GM18868 (cell line): ENCODE measurements around the gene CES4A.
"Not testable (repeated sequence)": the region's sequence is repeated elsewhere in the genome, so short reads cannot be mapped to it uniquely, and the experiment has no call there.

Experiments
- ATAC-seq: cut with Tn5 transposase; IDR thresholded peaks from one replicate; pipeline ENCODE4 v1.9.1; 2021; ENCODE audit warnings: mild to moderate bottlenecking, moderate library complexity; ENCODE audit not compliant: unreplicated experiment

Gene CES4A

DNA sequence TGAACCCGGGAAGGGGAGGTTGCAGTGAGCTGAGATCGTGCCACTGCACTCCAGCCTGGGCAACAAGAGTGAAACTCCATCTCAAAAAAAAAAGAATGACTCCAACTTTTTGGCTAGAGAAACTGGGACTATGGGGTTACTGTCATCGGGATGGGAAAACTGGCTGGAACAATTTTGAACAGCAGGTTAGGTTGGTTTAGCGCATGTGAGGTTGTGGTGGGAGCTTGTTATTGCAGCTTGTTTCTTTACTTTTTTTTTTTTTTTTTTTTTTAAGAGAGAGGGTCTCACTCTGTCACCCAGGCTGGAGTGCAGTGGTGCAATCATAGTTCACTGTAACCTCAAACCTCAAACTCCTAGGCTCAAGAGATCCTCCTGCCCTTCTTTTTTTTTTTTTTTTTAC, 53.1 kb downstream of the CES4A start:
- not testable (repeated sequence) for ATAC-seq

DNA sequence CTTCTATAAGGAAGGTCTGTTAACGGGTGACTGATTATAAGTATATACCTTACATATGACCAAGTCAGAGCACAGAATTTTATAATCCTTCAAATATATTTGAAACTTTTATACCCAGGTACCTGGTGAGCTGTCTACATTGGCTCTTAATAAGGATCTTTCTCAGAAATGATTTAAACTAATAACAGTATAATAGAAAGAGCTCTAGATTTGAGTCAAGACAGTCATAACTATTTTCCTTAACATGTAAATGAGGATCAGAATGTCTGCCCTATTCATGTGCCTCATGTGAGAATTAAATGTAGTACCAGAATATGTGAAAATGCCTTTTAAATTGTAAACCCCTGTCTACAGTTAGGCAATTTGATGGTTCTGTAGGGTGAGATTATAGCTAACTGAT, 55.0 kb downstream of the CES4A start:
- no peak for ATAC-seq

DNA sequence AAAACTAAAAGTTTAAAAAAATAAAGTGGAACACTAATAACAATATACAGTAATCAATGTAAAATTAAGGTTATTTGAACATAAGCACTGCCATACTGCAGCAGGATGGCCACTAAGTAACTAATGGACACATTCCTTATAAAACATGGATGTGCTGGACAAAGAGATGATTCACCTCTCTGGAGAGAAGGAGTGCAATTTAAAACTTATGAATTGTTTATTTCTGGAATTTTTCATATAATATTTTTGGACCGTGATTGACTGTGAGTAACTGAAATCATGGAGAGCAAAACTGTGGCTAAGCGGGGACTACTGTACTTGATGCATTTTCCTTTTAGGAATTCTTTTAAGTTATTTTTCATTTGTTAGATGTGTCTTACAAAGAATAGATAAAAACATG, 62.4 kb downstream of the CES4A start:
- ATAC-seq, result no peak

DNA sequence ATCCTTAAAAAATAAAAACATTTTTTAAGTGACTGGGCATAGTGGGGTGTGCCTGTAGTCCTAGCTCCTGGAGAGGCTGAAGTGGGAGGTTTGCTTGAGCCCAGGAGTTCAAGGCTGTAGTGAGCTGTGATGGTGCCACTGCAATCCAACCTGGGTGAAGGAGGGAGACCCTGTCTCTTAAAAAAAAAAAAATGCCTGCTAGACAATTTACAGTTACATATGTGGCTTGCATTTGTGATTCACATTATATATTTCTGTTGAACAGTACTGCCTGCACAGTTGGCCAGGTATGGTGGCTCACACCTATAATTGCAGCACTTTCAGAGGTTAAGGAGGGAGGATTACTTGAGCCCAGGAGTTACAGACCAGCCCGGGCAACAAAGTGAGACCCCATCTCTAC, 64.0 kb downstream of the CES4A start:
- ATAC-seq, result no peak

DNA sequence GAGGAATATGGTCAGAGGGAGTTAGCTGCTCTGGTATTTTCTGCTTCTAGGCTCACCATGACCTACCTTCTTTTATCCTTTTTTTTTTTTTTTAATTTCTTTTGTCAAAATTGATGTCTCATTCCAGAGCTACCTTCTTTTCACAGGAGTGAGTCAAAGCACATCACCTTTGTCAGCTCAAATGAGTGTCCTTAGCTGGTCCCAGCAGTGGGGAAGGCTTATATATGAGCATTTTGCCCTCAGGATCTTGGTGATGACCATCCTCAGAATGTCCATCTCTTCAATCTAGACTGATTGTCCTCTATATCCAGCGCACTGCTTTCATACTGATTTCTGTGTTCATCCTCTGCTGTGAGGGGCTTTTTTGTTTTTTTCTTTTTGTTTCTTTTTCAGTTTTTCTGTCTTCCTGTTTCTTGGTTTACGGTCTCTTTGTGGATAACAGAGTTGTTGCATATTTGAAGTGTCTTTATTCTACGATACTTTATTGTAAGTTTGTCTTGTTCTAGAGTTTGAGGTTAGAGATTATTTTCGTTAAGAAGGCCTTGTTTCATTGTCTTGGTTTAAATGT, 65.5 kb downstream of the CES4A start:
- ATAC-seq, result no peak

DNA sequence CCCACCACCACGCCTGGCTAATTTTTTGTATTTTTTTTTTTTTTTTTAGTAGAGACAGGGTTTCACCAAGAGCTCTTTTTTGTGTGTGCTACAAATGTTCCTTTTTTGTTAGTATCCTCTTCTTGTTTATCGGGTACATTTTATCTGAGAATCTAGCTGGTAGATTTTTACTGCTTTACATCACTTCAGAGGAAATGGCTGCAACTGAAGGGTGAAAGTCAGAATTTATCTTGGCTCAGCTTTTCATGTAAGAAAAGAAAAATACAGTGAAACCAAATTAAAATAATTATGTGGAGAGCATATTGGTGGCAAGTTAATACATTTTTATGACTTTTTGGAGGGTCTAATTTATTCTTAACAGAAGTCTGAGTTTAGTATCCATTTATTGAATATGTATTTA, 66.5 kb downstream of the CES4A start:
- ATAC-seq, result no peak

- peak; percentile 86 for ATAC-seq
These were observed 67.5 kb downstream of the CES4A start for GRCh38 chr16:67055712-67056487.
